ENCODE measurements around the gene BEST3.

The BEST3 gene

DNA sequence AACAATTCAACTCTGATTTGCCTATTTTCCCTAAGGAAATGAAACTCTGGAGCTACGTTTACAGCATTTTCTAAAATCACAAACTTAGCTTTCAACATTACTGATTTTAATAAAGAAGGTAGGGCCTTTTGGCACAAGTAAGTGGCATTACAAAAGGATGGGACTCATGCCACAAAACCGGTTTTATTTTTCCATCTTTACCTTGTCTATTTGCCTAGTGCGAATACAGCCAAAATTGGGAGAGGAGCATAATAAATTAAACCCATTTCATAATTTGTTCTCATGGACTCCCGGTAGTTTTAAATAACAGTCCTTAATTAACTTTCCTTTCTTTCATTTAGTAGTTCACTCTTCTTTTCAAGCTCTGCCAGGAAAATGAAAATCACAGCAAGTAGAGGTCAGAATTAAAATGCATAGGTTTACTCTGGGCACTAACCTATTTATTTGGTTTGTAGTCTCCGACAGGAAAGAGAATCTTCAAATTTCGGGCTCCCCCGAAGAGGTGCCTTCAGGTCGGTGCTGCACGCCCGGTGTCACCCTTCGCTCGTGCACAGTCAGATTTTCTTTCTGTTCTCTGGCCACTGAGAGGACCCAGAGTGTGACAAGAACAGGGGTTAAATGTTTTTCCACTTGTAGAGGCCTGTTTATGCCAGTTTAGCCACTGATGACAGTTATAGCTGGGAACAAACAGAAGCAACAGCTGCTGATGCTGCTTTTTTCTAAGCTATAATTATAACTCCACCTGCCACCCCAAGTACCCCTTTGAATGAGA, at the start of gene BEST3:
BEST3 (minus strand) TSS at position 535 of the 772 bp plus-strand sequence. CDS start 1,505 bp downstream, outside the sequence.
- DNase-seq: peak in 1 of 2 experiments; percentile 25

DNA sequence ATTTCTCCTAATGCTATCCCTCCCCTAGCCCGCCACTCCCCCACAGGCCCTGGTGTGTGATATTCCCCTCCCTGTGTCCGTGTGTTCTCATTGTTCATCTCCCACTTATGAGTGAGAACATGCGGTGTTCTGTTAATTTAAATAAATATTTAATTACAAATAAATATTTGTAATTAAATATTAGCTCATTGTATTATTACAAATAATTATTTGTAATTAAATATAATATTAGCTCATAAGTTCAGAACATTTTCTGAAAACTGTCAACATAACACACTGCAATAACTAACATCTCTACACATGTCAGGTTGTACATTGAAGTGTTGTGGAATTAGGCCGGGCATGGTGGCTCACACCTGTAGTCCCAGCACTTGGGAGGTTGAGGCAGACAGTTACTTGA, 45.0 kb upstream of the BEST3 start:
- DNase-seq: no peak

DNA sequence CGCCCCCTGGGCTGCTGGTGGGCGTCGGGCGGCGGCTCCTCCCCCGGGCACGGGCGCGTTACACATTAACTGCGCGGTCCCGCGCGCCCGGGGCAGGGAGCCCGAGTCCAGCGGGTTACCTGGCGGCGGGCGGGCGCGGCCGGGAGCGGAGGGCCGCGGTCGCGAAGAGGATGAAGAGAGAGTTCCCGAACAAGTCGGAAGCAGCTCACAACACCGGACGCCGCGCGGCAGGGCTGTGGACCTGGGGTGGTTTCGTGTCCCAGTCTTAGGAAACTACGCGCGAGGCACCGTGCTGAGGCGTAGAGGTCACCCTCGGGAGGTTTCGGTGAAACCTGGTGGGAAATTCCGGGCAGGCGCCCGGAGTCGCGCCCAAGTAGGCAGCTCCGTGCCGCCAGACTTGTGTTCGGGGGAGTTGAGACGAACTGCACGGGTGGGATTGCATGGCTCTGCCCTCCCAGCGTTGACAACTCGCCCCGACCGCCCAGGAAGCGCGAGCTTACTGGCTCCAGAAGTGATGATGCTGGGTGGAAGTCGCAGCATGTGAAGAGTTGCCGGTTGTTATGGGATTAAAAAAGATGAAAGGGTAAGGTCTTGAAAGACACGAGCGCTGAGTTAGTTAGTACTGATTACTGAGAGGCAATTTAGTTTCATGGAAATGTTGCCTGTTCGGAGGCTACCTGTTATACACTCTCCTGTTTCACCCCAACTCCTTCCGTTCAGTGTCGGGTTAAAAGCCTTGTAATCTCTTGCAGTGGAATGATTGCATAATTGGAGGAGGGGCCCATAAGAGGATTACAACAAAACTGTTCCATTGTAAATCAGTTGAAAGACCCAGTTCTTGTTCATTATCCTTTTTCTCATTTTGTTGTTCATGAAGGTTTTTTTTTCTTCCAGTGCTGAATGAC, 40.4 kb upstream of the BEST3 start:
- no peak for DNase-seq

DNA sequence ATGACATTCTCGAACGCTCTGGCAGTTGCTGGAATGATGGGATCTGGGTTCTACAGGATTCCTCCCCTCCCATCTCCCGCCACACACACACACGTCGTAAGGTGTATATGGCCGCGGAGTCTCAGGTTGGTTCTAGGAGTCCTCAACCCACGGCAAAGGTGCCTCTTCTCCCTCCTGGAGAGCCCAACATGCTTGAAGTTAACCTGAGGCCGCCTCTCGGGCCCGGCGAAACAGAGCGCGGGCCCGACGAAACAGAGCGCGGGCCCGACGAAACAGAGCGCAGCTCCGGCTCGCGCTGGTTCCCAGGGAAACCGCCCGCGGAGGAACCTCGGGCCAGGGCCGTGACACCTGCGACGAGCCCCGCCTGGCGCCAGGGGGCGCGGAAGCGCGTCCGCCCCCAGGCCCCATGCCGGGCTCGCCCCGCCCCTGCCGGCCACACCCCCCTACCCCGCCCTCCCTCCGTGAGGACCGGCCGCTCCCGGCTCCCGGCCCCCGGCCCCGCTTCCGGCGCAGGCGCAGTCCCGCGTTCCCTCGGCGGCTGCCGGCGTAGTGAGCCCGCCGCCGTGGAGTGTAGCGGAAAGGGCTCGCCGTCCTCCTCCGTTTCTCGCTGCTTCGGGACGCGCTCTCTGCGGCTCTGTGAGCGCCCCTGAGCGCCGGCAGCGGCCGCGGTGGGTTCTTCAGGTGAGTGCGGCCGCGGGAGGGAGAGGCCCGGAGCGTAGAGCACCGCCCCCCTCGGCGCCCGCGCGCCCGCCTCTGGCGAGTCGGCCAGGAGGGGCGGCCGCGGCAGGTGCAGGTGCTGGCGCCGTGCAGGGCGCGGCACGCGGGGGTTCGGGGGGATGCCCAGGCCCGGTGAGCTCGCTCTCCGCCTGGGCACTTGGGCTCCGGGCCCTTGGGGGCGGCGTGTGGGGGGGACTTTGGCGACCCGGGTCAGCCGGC, 39.5 kb upstream of the BEST3 start, which contains the start of gene RAB3IP:
RAB3IP (plus strand) TSS at position 510 of the 936 bp plus-strand sequence. CDS start 16,549 bp downstream, outside the sequence.
- peak in 1 of 2 experiments; percentile 76 for DNase-seq

DNA sequence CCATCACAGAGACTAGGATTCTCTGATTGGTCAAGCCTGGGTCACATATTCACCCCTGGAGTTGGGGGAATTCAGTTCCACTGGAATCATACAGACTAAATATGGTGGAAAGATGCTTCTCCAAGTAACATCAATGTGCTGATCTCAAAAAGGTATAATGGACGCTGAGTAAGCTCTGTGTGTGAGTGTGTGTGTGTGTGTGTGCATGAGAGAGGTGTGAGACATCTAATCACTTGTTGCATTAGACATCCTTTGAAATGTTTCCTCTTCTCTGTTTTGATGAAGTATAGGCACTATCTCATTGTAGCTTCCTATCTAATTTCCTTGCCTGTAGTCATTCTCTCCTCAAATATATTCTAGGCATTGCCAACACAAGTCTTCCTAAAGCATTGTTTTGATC, 34.5 kb upstream of the BEST3 start:
- no peak for DNase-seq

DNA sequence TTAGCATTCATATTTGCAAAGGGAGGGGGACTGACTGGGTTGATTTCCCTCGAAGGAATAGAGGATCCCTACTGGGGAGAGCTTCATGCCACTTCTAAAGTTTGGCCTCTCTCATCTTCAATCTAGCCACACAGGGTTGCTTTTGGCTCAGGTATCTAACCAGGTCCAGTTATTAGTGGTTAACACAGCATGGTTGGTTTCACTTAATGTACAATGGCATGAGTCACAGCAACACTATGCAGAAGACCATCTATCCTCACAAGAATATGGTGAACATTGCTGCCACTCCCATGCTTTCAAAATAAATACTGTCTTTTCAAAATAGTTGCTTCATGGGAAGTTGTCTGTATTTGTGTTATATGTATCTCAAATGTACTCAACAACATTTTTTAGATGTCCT, 33.0 kb upstream of the BEST3 start:
- no peak for DNase-seq

DNA sequence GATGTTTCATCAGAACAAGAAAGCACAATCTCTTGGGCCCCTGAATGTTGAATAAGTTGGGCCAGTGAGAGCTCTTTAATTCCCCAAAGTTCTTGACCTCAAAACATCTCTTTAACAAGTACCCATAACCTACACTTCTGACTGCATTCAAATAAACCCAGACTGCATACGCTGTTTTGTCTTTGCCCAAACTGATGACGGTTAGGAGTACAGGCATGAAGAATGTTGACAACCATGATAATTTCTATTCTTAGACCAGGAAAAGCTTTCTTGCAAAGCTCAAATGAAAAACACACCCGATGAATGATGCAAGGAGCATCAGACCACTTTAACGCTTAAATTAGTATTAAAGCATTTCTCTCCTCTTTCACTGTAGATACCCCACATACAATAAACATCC, 27.8 kb upstream of the BEST3 start:
- DNase-seq: no peak

DNA sequence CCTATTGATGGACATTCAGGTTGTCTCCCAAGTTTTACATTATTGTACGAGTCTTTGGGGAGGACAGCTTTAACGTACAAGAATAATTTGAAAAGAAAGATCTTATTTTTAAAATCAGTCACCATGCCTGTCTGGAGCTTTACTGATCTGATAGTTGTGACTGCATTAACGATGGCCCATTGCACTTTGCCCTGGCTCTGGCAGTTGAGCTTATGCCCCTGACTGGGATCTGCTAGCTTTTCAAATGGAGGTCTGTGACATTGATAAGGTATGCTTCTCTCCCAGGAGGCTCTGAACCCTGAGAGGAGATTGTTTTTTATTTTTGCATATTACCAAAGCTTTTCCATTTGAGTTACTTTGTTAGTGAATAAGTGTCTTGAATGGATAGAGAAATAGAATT, 21.6 kb upstream of the BEST3 start:
- DNase-seq: no peak

DNA sequence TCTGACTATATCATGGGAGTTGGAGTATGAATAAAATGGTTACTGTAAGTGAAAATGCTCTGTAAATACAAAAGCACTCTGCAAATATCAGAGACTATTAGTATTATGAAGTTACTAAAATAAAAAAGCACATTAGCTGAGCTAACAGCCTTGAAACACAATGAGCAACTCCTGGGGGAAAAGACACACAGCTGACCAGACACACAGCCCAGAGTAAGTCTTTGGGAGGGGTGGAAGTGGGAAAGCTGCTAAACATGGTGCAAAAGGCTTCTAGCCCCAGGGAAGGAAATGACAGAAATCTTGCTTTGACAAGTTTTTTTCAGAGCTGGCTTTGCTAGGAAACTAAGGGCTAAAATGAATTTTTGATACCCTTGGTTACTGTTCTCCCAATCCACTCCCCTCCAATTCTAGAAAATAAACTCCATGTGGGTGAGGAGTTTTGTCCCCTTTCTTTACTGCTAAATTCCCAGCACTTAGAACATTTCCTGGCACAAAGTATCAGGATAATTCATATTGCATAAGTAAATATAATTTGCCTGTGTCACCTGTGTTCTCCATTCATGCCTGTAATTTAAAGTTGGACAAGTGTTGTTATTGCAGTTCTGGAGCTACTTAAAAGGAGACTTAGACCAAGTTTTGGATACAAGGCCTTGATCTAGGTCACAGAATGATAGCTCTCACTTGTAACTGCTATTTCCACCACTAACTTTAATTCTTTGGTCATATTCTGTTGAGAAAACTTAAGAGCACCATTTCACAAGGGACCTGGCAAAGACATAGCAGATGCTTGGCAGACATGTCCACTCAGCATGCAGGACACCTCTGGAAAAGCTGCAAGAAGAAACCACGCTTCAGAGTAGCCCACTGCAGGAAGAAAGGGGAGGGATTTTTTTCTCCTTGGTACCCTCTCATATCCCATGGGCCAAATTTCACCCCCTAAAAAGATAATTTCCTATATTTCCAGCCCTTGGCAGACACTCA, 20.5 kb upstream of the BEST3 start:
- DNase-seq: no peak

DNA sequence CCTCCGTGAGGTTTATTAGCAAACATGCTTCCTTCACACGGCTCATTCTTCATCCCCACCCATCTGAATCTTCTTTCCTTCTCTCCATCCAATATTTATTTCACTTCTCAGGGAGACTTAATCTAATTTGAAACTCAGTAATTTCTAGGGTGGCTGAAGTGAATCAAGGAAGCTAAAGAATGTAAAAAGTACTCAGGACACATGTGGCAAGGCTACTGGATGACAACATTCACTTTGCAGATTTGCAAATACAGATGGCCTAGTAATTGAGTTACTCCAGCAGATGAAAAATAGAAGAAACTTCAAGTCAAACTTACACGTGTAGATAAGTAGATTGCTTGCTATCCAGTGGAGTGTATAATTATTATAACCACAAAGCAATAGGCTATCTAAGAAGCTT, 15.4 kb upstream of the BEST3 start:
- DNase-seq: no peak

DNA sequence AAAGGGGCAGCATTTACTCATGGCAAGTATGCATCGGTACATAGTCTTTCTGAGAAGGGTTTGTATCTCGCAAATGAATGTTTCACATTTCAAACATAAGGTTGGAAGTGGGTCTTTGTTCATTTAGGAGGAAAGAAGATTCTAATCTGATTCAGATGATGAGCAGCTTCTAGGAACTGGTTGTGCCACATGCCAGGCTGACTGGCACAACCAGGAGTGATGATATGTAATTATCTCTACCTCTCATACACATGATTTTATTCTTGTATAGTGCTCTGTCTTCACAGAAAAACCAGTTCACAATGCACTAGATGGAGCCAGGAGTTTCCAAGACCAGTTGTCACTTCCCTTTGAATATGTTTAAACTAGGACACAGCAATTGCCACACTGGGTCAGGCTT, 13.7 kb upstream of the BEST3 start:
- DNase-seq: no peak

DNA sequence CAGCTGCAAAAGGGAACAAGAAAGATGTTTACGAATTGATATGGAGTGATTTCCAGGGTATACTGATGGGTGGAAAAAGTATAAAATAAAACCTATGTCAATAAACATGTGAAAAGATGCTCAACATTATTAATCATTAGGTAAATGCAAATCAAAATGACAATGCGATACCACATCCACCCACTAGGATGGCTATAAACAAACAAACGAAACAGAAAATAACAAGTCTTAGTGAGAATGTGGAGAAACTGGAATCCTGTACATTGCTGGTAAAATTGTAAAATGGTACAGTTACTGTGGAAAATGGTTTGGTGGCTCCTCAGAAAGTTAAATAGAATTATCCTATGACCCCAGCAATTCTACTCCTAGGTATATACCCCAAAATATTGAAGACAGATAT, 9.5 kb upstream of the BEST3 start:
- no peak for DNase-seq

DNA sequence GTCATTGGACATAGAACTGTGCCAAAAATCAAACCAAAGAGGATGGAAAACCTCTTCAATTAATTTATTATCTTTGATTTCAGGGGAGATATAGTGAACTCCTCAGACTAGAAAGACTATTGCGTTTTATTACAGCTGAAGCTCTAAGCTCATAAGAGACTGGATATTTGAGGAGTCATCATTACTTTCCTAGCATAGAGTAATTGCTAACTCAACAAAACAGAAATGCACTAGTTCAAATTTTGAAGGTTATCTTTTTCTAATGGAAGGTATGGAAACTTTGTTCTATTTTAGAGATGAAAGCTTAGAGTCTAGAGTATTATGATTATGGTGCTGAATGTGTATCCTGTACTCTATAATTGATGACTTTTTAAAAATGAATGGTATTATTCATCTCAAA, 5.3 kb upstream of the BEST3 start:
- DNase-seq: no peak

DNA sequence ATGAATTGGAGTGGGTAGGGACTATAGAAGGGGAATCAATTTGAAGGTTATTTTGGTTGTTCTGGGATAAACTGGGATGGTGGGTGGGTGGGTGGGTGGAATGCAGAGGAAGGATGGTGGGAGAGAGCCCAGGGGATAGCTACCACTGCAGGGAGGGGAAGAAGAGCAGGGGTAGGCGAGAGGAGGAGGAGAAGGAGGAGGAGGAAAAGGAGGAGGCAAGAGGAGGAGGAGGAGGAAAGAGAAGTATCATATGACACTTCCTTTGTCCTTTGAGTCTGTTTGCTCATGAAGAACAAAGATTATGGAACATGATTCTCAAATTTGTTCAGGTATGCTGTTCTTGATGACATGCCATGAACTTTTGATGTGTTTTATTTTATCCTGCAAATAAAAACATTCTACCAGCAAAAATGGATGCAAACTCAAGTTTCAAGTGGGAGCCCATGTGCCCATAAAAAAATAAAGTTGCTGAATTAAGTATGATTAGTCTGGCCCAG, 4.1 kb upstream of the BEST3 start:
- no peak for DNase-seq

DNA sequence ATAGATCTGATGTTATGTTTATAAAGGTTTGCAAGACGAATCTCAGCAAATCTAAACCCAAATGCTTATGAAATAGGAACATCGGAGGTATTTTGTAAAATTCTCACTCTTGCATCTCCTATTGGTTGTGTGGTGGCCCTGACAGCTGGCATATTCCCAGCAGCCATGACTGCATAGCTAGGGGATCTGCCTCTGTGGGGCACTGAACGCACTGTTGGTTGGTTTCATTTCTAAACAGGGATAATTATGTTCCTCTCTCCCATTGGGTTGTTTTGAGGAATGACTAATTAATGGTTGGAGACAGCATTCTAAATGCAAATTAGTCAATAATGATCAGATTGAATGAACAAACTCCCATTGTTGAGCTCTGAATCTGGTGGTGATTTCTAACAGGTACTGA, 2.7 kb upstream of the BEST3 start:
- no peak for DNase-seq

DNA sequence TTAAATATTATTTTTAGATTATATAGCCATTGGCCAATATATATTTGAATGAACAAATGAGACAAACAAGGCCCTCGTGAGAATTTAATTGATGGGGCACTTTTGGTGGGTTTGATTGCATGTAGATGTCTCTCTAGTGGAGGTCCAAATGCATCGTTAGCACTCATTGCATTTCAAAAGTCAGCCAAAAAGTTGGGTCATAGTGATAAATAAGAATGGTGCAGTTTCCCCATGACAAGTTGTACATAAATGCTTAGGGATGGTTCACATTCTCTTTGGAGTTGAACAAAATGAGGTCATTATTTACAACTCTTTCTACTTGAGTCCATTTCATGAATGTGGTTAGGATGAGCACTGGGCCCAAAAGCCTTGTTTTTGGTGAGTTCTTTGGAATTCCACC, 1.0 kb downstream of the BEST3 start:
- DNase-seq: no peak

DNA sequence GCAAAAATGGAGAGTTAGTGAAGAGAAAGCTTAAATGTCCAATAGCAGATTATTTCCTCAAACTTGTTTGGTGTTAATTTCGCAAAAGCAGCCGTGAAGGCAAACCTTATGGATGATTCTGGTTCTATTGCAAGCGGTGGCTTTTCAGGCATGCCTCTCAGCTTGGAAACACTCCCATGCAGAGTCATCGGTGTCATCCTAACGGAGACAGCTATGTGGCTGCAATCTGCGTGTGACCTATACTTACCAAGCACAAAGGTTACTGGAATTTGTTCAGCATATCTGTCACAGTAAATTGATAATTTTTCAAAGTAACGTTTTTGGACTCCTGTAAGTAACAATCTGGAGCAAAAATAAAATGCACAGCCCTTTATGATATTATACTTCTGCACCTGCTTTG, 5.0 kb downstream of the BEST3 start:
- DNase-seq: no peak

DNA sequence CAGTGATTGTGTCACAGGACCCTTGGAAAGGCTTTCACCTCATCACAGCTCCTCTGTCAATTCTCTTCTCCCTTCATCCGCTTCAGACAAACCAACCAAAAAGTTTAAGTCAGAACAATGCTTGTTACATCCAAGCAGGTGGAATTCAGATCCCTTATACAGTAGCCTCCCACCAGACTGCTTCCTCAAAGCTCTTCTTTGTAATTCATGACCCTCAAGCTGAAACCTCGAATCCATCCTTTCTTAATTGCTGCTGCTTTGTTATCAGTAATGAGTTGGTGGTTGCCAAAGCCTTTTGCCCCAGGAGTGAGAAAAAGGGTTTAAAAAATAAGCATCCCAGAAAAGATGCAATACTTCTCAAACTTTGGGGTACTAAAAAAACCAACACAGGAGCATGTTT, 9.5 kb downstream of the BEST3 start:
- DNase-seq: no peak

DNA sequence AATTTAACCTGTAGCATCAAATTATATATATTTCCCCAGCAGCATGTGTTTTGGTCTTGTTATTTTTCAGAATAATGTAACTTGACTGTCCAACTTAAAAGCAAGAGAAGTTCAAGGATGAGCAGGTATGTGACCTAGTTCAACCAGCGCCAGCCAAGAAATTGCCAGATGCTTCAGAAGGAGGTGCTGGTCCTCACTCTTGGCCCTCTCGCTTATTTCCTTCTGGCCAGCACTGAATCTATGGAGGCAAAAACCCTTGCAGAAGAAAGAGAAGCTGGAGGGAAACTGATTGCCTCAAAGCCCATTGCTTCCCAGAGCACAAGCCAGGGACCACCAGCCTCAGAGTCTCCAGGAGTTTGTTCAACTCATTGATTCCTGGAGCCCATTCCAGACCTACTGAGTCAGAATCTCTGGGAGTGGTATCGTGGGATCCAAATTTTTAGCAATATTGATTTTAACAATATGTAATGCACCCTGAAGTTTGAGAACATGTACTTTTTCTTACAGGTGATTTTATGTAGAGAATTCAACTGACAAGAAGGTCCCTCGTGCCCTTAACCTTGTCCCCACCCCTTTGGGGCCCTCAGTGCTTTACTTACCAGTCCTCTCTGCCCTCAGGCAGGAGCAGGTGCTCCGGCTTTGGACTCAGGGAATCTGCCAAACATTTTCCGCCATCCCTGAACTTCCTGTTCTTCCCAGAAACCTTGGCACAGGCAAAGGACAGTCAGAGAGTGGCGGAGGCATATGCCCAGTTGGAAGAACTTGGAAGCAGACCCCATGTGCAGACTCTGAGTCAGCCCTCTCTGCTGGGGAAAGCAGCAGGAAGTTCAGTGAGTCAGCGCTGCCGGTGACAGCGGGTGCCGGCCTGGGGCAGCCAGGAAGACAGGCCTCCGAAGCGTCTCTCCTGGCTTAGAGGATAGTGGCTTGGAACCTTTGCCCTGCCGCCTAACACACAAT, 10.4 kb downstream of the BEST3 start:
- DNase-seq: peak; percentile 95 to 97

DNA sequence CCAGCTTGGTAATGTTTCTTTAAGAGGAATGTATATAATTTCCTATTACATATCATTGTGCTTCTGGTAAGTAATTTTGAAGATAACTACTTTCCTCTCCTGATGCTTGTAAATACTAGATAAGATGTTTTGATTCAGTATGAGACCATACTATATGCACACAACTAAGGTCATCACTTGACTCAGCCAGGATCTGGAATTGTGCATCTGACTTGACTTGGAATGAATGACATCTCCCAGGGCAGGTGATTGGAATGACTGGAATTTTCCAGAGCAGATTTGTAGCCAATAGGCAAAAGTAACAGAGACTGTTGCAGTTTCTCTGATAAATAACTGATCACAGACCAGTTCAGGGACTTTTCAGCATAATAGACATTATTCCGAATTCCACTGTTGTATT, 11.1 kb downstream of the BEST3 start:
- DNase-seq: no peak

Data from cerebellar nuclear complex (tissue), 1 donor.